ENCODE results near the gene ANAPC2.

The ANAPC2 gene

GRCh38 chr9:137214620-137215019 lies 26.3 kb upstream of the ANAPC2 start:
- no peak for DNase-seq (ENCODE audit: low read depth)

- no peak for DNase-seq (ENCODE audit: low read depth)
Measured at GRCh38 chr9:137213160-137214060, 25.1 kb upstream of the ANAPC2 start.

- no peak for DNase-seq (ENCODE audit: low read depth)
Measured at GRCh38 chr9:137212520-137212919, 24.2 kb upstream of the ANAPC2 start.

GRCh38 chr9:137211532-137211931 lies 23.2 kb upstream of the ANAPC2 start:
- no peak for DNase-seq (ENCODE audit: low read depth)

GRCh38 chr9:137206602-137207001 lies 18.2 kb upstream of the ANAPC2 start:
- no peak for DNase-seq (ENCODE audit: low read depth)

GRCh38 chr9:137205126-137206069 lies 17.0 kb upstream of the ANAPC2 start, which contains the start of the genes NDOR1 and TMEM203:
Gene NDOR1, plus strand, starts transcription at chr9:137205700. Its CDS starts 78 bp downstream, at chr9:137205778.
Gene TMEM203, minus strand, starts transcription at chr9:137205648. Its CDS starts 234 bp downstream, at chr9:137205414.
- DNase-seq (ENCODE audit: low read depth), result peak; percentile 91

GRCh38 chr9:137204731-137205125 lies 16.4 kb upstream of the ANAPC2 start:
- DNase-seq (ENCODE audit: low read depth), result no peak

GRCh38 chr9:137202966-137203365 lies 14.6 kb upstream of the ANAPC2 start:
- no peak for DNase-seq (ENCODE audit: low read depth)

- DNase-seq (ENCODE audit: low read depth), result no peak
Measured at GRCh38 chr9:137201205-137201868, 13.0 kb upstream of the ANAPC2 start.

- DNase-seq (ENCODE audit: low read depth), result peak; percentile 97
Measured at GRCh38 chr9:137200311-137201204, 12.2 kb upstream of the ANAPC2 start, which contains the start of gene TPRN. Gene TPRN, minus strand, starts transcription at chr9:137200741. Its CDS starts 30 bp downstream, at chr9:137200711.

- no peak for DNase-seq (ENCODE audit: low read depth)
Measured at GRCh38 chr9:137199411-137200121, 11.2 kb upstream of the ANAPC2 start.

- no peak for DNase-seq (ENCODE audit: low read depth)
Measured at GRCh38 chr9:137198902-137199283, 10.5 kb upstream of the ANAPC2 start.

GRCh38 chr9:137198051-137198901 lies 9.9 kb upstream of the ANAPC2 start:
- no peak for DNase-seq (ENCODE audit: low read depth)

GRCh38 chr9:137195525-137196220 lies 7.3 kb upstream of the ANAPC2 start:
- no peak for DNase-seq (ENCODE audit: low read depth)

- no peak for DNase-seq (ENCODE audit: low read depth)
Measured at GRCh38 chr9:137194909-137195308, 6.5 kb upstream of the ANAPC2 start.

GRCh38 chr9:137194388-137194787 lies 6.0 kb upstream of the ANAPC2 start:
- DNase-seq (ENCODE audit: low read depth), result no peak

- DNase-seq (ENCODE audit: low read depth), result no peak
Measured at GRCh38 chr9:137193771-137194170, 5.4 kb upstream of the ANAPC2 start.

- DNase-seq (ENCODE audit: low read depth), result no peak
Measured at GRCh38 chr9:137192859-137193258, 4.5 kb upstream of the ANAPC2 start.

- no peak for DNase-seq (ENCODE audit: low read depth)
Measured at GRCh38 chr9:137192448-137192780, 4.1 kb upstream of the ANAPC2 start.
